ENCODE results near the gene ATP8A2. TPM values are rescaled to one million over a fixed set of nuclear protein-coding genes. Genes with fewer than 3 reads are reported as not detected.

ATP8A2 gene
- 4.1 TPM for total RNA-seq

GRCh38 chr13:25371875-25372283 is at the start of gene ATP8A2:
Gene ATP8A2 (plus strand): TSS chr13:25371974. CDS start chr13:25372213, 239 bp downstream.

GRCh38 chr13:26051657-26052311 is 680.0 kb downstream of the ATP8A2 start, which contains the start of gene SHISA2:
Gene SHISA2 (minus strand): TSS chr13:26052016. CDS start chr13:26050975, 1,041 bp downstream.

Small RNAs within 50 kb of the gene (small RNA-seq; reads per million reads assigned to genes)
- not detected for gene RN7SL741P (ENCODE audit: low replicate concordance)
- not detected for gene RNU6-78P (ENCODE audit: low replicate concordance)
- gene RNY1P3 (ENCODE audit: low replicate concordance), result not detected

Other genes with a start within 250 kb of the ATP8A2 start
- gene AMER2, start 199.7 kb upstream of the ATP8A2 start, total RNA-seq, result 0.35 TPM
- gene MTMR6, start 84.5 kb upstream of the ATP8A2 start, total RNA-seq, result 16.6 TPM
- gene NUP58, start 70.3 kb upstream of the ATP8A2 start, total RNA-seq, result 66.5 TPM

Data from metanephros (tissue), 2 donors.